HTR-8/SVneo (cell line): Measurements from ENCODE around the gene GSK3B.
"Not testable (repeated sequence)": the region's sequence is repeated elsewhere in the genome, so short reads cannot be mapped to it uniquely, and the experiment has no call there.

Experiments used
- DNase-seq: peaks from one replicate; pipeline ENCODE4 v3.0.0; 2011; ENCODE audit warnings: low spot score, mixed read lengths; ENCODE audit not compliant: insufficient read length
- FAIRE-seq: peaks from 2 replicates; lab custom pipeline; 2011; peaks lifted over from hg19 to GRCh38; lab: Jason Lieb, UNC

Gene GSK3B

DNA sequence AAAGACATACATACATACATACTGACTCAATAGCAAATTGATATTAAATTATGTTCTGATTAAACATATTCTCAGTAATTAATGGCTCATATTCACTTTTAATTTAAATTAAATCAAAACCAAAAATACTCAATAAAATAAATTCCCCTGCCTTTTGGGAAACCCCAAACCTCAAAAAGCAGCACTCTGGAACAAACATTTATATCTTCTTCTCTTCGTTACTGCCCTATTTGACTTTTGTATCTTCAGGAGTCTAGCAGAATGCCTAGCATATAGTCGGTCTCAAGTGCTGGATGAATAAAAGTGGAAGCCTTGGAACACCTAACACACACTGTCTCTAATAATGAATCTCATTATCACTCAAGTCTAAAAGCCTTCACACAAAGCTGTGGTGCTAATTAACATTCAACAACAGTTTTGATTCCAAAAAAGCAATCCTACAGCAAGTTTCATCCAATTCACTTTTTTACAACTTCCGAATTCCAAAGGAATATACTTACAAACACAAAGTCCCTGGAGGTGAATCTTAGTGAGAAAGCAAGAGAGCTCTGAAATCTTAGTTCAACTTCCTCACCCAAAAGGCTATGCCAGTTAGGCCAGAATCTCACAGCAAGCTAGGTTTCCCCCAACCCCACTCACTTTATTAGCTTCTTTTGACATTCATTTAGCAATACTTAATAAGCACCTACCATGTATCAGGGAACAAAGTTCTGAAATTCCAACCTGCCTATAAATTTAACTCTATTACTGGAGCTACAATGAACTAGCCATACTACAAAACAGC is 35.0 kb downstream of the GSK3B start:
- FAIRE-seq: no peak
- DNase-seq: no peak

- DNase-seq (no peak), FAIRE-seq (no peak)
Observed at GRCh38 chr3:120057626-120058025, 36.6 kb downstream of the GSK3B start.

DNA sequence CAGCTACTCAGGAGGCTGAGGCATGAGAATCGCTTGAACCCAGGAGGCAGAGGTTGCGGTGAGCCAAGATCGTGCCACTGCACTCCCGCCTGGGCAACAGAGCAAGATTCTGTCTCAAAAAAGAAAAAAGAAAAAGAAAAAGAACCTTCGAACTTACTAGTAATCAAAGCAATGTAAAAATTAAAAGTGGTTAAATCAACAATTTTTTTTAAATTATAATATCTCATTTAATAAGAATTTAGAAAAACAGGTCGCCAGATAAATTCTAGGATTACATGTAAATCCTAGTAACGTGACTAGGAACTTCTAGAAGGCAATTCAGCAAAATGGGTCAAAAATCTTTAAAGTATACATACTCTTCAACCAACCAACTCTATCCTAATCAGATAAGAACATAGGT is 37.2 kb downstream of the GSK3B start:
- FAIRE-seq: no peak

DNA sequence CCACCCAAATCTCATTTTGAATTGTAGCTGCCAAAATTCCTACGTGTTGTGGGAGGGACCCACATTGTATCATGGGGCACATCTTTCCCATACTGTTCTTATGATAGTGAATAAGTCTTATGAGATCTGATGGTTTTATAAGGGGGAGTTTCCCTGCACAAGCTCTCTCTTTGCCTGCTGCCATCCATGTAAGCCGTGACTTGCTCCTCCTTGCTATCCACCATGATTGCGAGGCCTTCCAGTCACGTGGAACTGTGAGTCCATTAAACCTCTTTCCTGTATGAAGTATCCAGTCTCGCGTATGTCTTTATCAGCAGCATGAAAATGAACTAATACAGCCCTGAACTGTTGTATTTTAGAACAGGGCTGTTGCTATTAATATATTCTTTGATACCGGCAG is 40.6 kb downstream of the GSK3B start:
- DNase-seq, FAIRE-seq: not testable (repeated sequence)

More for the DNA sequence above, 37.2 kb downstream of the GSK3B start:
- DNase-seq: no peak

GRCh38 chr3:120052677-120053076 is 41.6 kb downstream of the GSK3B start:
- no peak for FAIRE-seq

DNA sequence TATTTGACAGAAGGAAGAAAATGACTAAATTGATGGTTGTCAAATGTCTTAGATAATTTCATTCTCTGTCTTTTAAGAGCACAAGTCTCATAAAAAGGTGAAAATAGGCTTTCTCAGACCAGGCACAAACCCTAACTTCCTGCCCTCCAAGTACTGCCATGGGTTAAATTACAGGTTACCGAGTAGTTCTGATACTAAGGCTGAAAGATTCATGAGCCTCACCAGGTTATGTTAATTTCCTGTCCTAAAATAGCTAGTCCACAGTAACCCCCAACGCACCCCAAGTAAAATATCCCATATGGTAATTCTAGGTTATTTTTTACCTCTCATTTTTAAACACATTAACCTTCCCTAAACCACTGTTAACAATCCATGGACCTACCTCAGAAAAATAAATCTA is 42.0 kb downstream of the GSK3B start:
- FAIRE-seq (no peak), DNase-seq (no peak)

More at GRCh38 chr3:120052677-120053076, 41.6 kb downstream of the GSK3B start:
- DNase-seq: no peak

- DNase-seq, FAIRE-seq: not testable (repeated sequence)
Observed at GRCh38 chr3:120051570-120051969, 42.7 kb downstream of the GSK3B start.

- FAIRE-seq (no peak), DNase-seq (no peak)
Observed at GRCh38 chr3:120049881-120050539, 44.2 kb downstream of the GSK3B start.

DNA sequence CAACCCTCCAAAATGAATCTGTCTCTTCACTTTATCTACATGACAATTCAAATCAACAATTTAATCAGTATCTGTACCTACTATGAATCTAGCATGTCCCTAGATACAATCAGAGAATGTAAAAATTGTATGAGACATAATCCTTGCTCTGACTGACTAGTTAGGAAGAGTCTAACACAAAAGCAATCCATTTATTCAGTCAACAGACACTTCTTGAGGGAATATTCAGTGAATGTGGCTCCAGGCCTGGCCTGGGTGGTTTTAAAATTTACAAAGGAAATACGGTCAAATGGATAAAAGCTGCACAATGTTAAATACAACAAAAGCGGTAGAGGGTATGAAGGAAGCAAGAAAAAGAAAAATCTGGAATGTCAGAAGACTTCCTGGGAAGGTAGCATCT is 45.2 kb downstream of the GSK3B start:
- FAIRE-seq: no peak
- no peak for DNase-seq

GRCh38 chr3:120048355-120049041 is 45.7 kb downstream of the GSK3B start:
- DNase-seq (no peak), FAIRE-seq (no peak)

GRCh38 chr3:120047686-120048085 is 46.6 kb downstream of the GSK3B start:
- FAIRE-seq: no peak
- no peak for DNase-seq

- no peak for FAIRE-seq
- DNase-seq: no peak
Observed at GRCh38 chr3:120040813-120041377, 53.4 kb downstream of the GSK3B start.

DNA sequence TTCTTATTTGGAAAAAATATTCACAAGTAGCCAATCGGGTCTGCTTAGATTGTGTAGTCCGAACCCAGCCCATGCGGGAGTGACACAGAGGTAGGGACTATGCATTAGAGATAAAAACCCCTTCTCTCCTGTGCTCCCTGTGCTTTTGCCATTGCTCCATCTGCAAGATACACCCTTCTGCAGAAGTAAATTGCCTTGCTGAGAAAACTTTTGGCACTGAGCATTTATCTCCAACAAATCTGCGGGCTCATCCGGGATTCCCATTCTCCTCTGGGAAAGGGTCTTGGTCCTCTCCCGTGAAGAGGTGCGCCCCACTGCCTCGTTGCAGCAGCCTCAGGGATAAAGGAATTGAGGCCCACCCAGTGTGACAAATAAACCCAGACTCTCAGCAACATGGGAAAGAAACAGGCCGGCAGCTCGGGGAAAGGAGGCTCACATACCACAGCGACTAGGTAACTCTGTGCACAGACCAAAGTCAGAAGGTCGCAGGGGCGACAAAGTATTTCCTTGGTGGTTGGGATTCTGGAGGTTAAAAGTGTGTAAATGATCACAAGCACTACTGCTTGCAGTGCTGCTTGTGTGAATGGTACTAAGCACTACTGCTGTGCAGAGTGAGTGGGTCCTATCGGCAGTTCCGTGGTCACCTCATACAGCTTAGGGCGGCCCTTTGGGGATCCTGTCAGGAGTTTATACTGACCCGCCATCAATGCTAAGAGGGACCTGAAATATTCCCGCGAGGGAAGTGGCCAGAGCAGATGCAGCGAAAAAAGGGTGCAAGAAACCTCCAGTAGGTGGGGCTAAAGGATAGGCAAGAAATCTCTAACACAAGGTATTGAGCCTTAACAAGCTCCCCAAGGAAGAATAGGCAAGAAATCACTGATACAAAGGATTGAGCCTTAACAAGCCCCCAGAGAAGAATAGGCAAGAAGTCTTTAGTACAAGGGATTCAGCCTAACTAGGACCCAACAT is 54.3 kb downstream of the GSK3B start:
- no peak for FAIRE-seq
- no peak for DNase-seq

GRCh38 chr3:120033596-120033995 is 60.7 kb downstream of the GSK3B start:
- DNase-seq (no peak), FAIRE-seq (no peak)

DNA sequence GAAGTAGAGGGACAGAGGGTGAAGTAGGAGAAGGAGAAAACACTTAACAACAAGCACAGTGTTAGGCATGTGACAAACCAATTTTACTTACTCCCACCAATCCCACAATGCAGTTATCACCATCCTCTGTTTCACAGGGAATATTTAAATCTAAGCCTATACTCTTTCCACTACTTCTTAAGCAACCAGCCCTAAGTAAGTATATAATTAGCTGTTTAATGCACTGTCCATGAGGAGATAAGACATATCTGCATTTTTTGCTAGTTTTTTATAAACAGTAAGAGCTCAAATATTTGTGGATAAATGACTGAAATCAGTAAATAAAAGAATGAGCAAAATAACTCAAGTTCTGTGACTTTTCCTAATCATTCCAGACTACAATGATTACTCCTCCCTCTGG is 62.7 kb downstream of the GSK3B start:
- DNase-seq (no peak), FAIRE-seq (no peak)

- FAIRE-seq (no peak), DNase-seq (no peak)
Observed at GRCh38 chr3:120029749-120030148, 64.5 kb downstream of the GSK3B start.

DNA sequence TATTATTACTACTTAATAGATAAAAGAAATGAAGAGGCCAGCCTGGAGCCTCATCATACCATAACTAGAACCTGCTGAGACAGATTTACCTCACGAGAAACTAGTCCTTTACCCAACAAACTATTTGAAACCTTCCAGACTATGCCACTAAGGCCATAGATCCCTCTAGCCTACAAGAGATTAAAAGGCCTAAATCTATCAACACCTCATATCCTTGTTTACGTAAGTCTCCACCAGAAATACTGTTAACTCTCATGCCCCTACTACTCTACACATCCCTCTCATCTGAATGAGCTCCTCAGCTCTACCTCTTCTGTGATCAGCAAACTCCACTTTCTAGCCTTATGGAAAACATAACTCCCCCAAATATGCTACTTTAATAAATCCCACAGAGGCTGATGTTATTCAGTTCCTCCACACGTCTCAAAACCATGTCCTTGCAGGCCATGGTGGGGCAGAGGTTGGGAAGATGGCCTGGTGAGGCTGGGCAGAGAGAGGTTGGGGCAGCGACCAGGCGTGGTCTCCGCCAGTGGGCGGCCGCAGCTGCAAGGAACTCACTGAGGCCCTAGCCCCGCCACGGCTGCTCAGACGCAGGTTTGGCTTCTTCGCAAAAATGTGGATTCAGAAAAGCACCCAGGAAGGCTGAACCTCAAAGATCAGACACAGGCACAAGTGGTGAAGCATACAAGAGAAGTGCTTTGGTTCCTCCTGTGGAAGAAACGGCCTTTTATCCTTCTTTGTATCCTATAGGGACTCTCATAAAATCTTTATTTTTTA is 65.8 kb downstream of the GSK3B start:
- FAIRE-seq (no peak), DNase-seq (no peak)

GRCh38 chr3:120027226-120027625 is 67.0 kb downstream of the GSK3B start:
- FAIRE-seq (no peak), DNase-seq (no peak)

DNA sequence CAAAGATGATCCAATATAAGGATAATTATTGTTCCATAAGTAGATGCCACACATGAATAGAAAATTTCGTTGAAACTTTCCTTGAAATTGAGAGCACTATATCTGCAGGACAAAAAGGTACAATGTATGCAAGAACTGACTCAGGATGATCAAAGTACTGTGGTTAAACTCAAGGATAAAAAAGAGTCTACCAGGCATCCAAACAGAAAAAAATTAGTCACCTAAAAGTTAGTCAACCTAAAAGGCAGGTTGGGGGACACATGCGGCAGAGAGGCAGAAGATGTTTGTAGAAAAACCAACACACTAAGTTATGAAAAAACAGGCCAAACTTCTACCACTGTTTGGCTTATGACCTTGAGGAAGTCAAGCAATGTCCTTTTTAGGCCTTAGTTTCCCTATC is 68.7 kb downstream of the GSK3B start:
- FAIRE-seq (no peak), DNase-seq (no peak)
